Type B pancreatic cell (in vitro differentiated cells): ENCODE results near the gene ANKRD29. TPM values are rescaled to one million over a fixed set of nuclear protein-coding genes. Genes with fewer than 3 reads are reported as not detected.
A peak's percentile ranks its signal among the peaks of the same experiment; 100 is the strongest.

Experiments used
- DNase-seq: peaks from one replicate; pipeline ENCODE4 v3.0.0; 2021; ENCODE audit warnings: mixed read lengths; ENCODE audit not compliant: unreplicated experiment; ENCODE audit errors: extremely low spot score
- H3K27ac Mint-ChIP-seq: 2 replicates; pipeline ENCODE4 v1.8.0; 2021; ENCODE audit warnings: mild to moderate bottlenecking, mixed read lengths
- H3K27me3 Mint-ChIP-seq: 2 replicates; pipeline ENCODE4 v1.8.0; 2021; ENCODE audit warnings: mixed read lengths
- H3K36me3 Mint-ChIP-seq: 2 replicates; pipeline ENCODE4 v1.8.0; 2021; ENCODE audit warnings: mixed read lengths
- H3K4me1 Mint-ChIP-seq: one replicate; pipeline ENCODE4 v1.8.0; 2021; ENCODE audit warnings: mixed read lengths; ENCODE audit not compliant: unreplicated experiment
- H3K4me3 Mint-ChIP-seq: 2 replicates; pipeline ENCODE4 v1.8.0; 2021; ENCODE audit warnings: mild to moderate bottlenecking, mixed read lengths
- H3K9me3 Mint-ChIP-seq: 2 replicates; pipeline ENCODE4 v1.8.0; 2021; ENCODE audit warnings: mixed read lengths
- CTCF ChIP-seq: fragments of 200-600 bp; sonication (generic); conservative IDR thresholded peaks from 2 replicates; pipeline ENCODE4 v1.5.0; 2021; ENCODE audit warnings: antibody characterized with exemption, mild to moderate bottlenecking
- total RNA-seq: library from RNA; stranded (reverse); gene quantifications from 2 replicates; pipeline ENCODE4 v1.2.1, GENCODE V29; 2021; ENCODE audit warnings: low replicate concordance

ANKRD29 gene
- total RNA-seq, 1 donor from 2014 or later = 3.5 TPM

- H3K27ac Mint-ChIP-seq = peak overlapping the region; percentile 59
- no peak for TF ChIP-seq CTCF
- H3K27me3 Mint-ChIP-seq = peaks cover 13% of the 10 kb centered on the region
- no peaks in the 10 kb centered on the region for H3K4me1 Mint-ChIP-seq
- H3K9me3 Mint-ChIP-seq = peaks cover 4% of the 10 kb centered on the region
- no peak for DNase-seq
- no peaks in the 10 kb centered on the region for H3K36me3 Mint-ChIP-seq
- H3K4me3 Mint-ChIP-seq = no peak overlapping the region
These were observed 44.4 kb upstream of the ANKRD29 start for GRCh38 chr18:23706971-23707640.

GRCh38 chr18:23704806-23705205 is 42.1 kb upstream of the ANKRD29 start:
- TF ChIP-seq CTCF = no peak
- no peak for DNase-seq
- Mint-ChIP-seq H3K27me3 (peaks cover 25% of the 10 kb centered on the region), H3K4me1 (no peaks in the 10 kb centered on the region), H3K4me3 (no peak overlapping the region), H3K36me3 (no peaks in the 10 kb centered on the region), H3K27ac (no peak overlapping the region), H3K9me3 (peaks cover 4% of the 10 kb centered on the region)

GRCh38 chr18:23703987-23704384 is 41.3 kb upstream of the ANKRD29 start:
- H3K4me3 Mint-ChIP-seq = no peak overlapping the region
- H3K36me3 Mint-ChIP-seq = no peaks in the 10 kb centered on the region
- no peak overlapping the region for H3K27ac Mint-ChIP-seq
- peaks cover 4% of the 10 kb centered on the region for H3K9me3 Mint-ChIP-seq
- peaks cover 25% of the 10 kb centered on the region for H3K27me3 Mint-ChIP-seq
- DNase-seq = no peak
- H3K4me1 Mint-ChIP-seq = no peaks in the 10 kb centered on the region
- no peak for TF ChIP-seq CTCF

- peaks cover 4% of the 10 kb centered on the region for H3K9me3 Mint-ChIP-seq
- H3K4me1 Mint-ChIP-seq = no peaks in the 10 kb centered on the region
- H3K27ac Mint-ChIP-seq = no peak overlapping the region
- H3K36me3 Mint-ChIP-seq = no peaks in the 10 kb centered on the region
- H3K4me3 Mint-ChIP-seq = no peak overlapping the region
- peak; percentile 68 for TF ChIP-seq CTCF
- peaks cover 25% of the 10 kb centered on the region for H3K27me3 Mint-ChIP-seq
- no peak for DNase-seq
These were observed 40.6 kb upstream of the ANKRD29 start for GRCh38 chr18:23703057-23703986.

GRCh38 chr18:23702606-23703005 is 39.9 kb upstream of the ANKRD29 start:
- no peaks in the 10 kb centered on the region for H3K36me3 Mint-ChIP-seq
- peaks cover 4% of the 10 kb centered on the region for H3K9me3 Mint-ChIP-seq
- peaks cover 25% of the 10 kb centered on the region for H3K27me3 Mint-ChIP-seq
- H3K4me1 Mint-ChIP-seq = no peaks in the 10 kb centered on the region
- no peak overlapping the region for H3K27ac Mint-ChIP-seq
- TF ChIP-seq CTCF = no peak
- H3K4me3 Mint-ChIP-seq = no peak overlapping the region
- DNase-seq = no peak
